GM12878 (cell line): ENCODE results near the gene COL5A1.

Experiments
- HCFC1 ChIP-seq: fragments of 150-350 bp; IDR thresholded peaks from 2 replicates; pipeline ENCODE4 v1.6.1; 2014; ENCODE audit warnings: low read length
- HDGF ChIP-seq: fragments of 450-650 bp; IDR thresholded peaks from 2 replicates; pipeline ENCODE4 v1.6.1; 2016; ENCODE audit warnings: antibody characterized with exemption
- MEF2B ChIP-seq: fragments of 450-650 bp; IDR thresholded peaks from 2 replicates; pipeline ENCODE4 v1.6.1; 2018; ENCODE audit warnings: mild to moderate bottlenecking, moderate library complexity; ENCODE audit not compliant: partially characterized antibody, poor library complexity, severe bottlenecking
- SUZ12 ChIP-seq: fragments of 200-600 bp; sonication (generic); IDR thresholded peaks from one replicate; pipeline ENCODE4 v1.6.1; 2018; ENCODE audit warnings: antibody characterized with exemption, mild to moderate bottlenecking; ENCODE audit not compliant: unreplicated experiment
- TAF1 ChIP-seq: IDR thresholded peaks from 2 replicates; pipeline ENCODE4 v1.6.1; 2011; ENCODE audit warnings: mild to moderate bottlenecking, low read depth, low read length, borderline replicate concordance
- YY1 ChIP-seq: IDR thresholded peaks from 2 replicates; pipeline ENCODE4 v1.6.1; 2011; ENCODE audit warnings: low read depth, mild to moderate bottlenecking, low read length
- TF ChIP-seq, protein P1 (sequence below): IDR thresholded peaks from 2 replicates; pipeline ENCODE4 v1.6.1; 2012; ENCODE audit warnings: low read depth, low read length, improper control_type of control experiment

DNA sequence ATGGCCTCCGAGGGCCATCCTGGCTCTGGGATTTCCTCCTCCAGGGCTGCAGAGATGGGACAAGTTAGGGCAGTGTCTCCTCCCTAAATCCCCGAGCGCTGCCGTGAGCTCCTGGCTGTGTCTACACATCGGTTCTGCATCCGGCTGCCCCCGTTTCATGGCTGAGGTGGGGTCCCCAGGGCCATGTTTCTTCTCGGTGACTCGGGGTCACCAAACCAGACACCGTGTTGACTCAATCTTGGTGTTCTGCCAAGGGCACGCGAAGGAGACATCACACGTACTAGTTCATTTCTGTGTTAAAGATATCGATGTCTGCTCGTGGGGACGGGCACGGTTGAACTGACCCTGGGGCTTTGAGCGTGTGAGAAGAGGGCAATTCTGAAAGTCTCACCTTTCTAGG is 60.7 kb downstream of the COL5A1 start:
- TF ChIP-seq HCFC1 (no peak), YY1 (no peak), SUZ12 (no peak), HDGF (no peak), MEF2B (no peak), TAF1 (no peak)
- TF ChIP-seq, protein P1, sequence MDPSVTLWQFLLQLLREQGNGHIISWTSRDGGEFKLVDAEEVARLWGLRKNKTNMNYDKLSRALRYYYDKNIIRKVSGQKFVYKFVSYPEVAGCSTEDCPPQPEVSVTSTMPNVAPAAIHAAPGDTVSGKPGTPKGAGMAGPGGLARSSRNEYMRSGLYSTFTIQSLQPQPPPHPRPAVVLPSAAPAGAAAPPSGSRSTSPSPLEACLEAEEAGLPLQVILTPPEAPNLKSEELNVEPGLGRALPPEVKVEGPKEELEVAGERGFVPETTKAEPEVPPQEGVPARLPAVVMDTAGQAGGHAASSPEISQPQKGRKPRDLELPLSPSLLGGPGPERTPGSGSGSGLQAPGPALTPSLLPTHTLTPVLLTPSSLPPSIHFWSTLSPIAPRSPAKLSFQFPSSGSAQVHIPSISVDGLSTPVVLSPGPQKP = no peak
